Activated T-cell treated with anti-CD3 and anti-CD28 coated beads, Interleukin-2, amount 50 U/mL, for 24 hours (primary cell): ENCODE measurements around the gene PPDPF.
"Not testable (repeated sequence)": the region's sequence is repeated elsewhere in the genome, so short reads cannot be mapped to it uniquely, and the experiment has no call there.

ENCODE experiments used
- DNase-seq: peaks from one replicate; pipeline ENCODE4 v3.0.0-alpha.2; 2020
- H3K27ac Mint-ChIP-seq: 2 replicates; pipeline ENCODE4 v1.8.0; 2020; ENCODE audit warnings: mild to moderate bottlenecking, mixed read lengths
- H3K27me3 Mint-ChIP-seq: 2 replicates; pipeline ENCODE4 v1.8.0; 2020; ENCODE audit warnings: mixed read lengths
- H3K36me3 Mint-ChIP-seq: 2 replicates; pipeline ENCODE4 v1.8.0; 2020; ENCODE audit warnings: low read depth, mixed read lengths
- H3K4me1 Mint-ChIP-seq: 2 replicates; pipeline ENCODE4 v1.8.0; 2020; ENCODE audit warnings: low read depth, mixed read lengths
- H3K4me3 Mint-ChIP-seq: 2 replicates; pipeline ENCODE4 v1.8.0; 2020; ENCODE audit warnings: mild to moderate bottlenecking, moderate library complexity, mixed read lengths
- H3K9me3 Mint-ChIP-seq: 2 replicates; pipeline ENCODE4 v1.8.0; 2020; ENCODE audit warnings: mixed read lengths

PPDPF gene

GRCh38 chr20:63549019-63549418 lies 28.5 kb downstream of the PPDPF start:
- Mint-ChIP-seq H3K4me1 (peaks cover 11% of the 10 kb centered on the region), H3K27ac (no peak overlapping the region)
- DNase-seq = no peak

GRCh38 chr20:63549679-63550282 lies 29.2 kb downstream of the PPDPF start:
- H3K9me3 Mint-ChIP-seq = no peaks in the 10 kb centered on the region
- H3K27ac Mint-ChIP-seq = no peak overlapping the region
- no peaks in the 10 kb centered on the region for H3K36me3 Mint-ChIP-seq
- peaks cover 12% of the 10 kb centered on the region for H3K4me1 Mint-ChIP-seq
- no peak for DNase-seq
- H3K27me3 Mint-ChIP-seq = peaks cover 5% of the 10 kb centered on the region
- H3K4me3 Mint-ChIP-seq = no peak overlapping the region

More at GRCh38 chr20:63549019-63549418, 28.5 kb downstream of the PPDPF start:
- no peak overlapping the region for H3K4me3 Mint-ChIP-seq
- peaks cover 5% of the 10 kb centered on the region for H3K27me3 Mint-ChIP-seq
- H3K9me3 Mint-ChIP-seq = no peaks in the 10 kb centered on the region
- no peaks in the 10 kb centered on the region for H3K36me3 Mint-ChIP-seq

- Mint-ChIP-seq H3K9me3 (no peaks in the 10 kb centered on the region), H3K4me1 (peaks cover 12% of the 10 kb centered on the region), H3K36me3 (no peaks in the 10 kb centered on the region), H3K27me3 (peaks cover 5% of the 10 kb centered on the region), H3K4me3 (no peak overlapping the region), H3K27ac (no peak overlapping the region)
- no peak for DNase-seq
Measured at GRCh38 chr20:63551068-63551467, 30.5 kb downstream of the PPDPF start.

- peaks cover 12% of the 10 kb centered on the region for H3K4me1 Mint-ChIP-seq
Measured at GRCh38 chr20:63552481-63553249, 32.1 kb downstream of the PPDPF start.

GRCh38 chr20:63553251-63553932 lies 32.8 kb downstream of the PPDPF start:
- Mint-ChIP-seq H3K36me3 (no peaks in the 10 kb centered on the region), H3K9me3 (no peaks in the 10 kb centered on the region), H3K4me3 (peak overlapping the region; percentile 49), H3K27me3 (peaks cover 5% of the 10 kb centered on the region), H3K27ac (peak overlapping the region; percentile 19), H3K4me1 (peaks cover 12% of the 10 kb centered on the region)
- peak; percentile 93 for DNase-seq

More at GRCh38 chr20:63552481-63553249, 32.1 kb downstream of the PPDPF start:
- Mint-ChIP-seq H3K4me3 (peak overlapping the region; percentile 49), H3K27ac (peak overlapping the region; percentile 19), H3K27me3 (peaks cover 5% of the 10 kb centered on the region), H3K36me3 (no peaks in the 10 kb centered on the region), H3K9me3 (no peaks in the 10 kb centered on the region)
- DNase-seq = no peak

GRCh38 chr20:63553933-63554290 lies 33.3 kb downstream of the PPDPF start, which contains the start of gene FNDC11:
Gene FNDC11, plus strand, starts transcription at chr20:63554159. Its CDS starts 1,505 bp downstream, at chr20:63555664.
- DNase-seq = no peak
- no peaks in the 10 kb centered on the region for H3K9me3 Mint-ChIP-seq

GRCh38 chr20:63554361-63555278 lies 34.1 kb downstream of the PPDPF start:
- H3K36me3 Mint-ChIP-seq = peaks cover 5% of the 10 kb centered on the region
- DNase-seq = peak; percentile 44
- peak overlapping the region; percentile 49 for H3K4me3 Mint-ChIP-seq
- H3K27ac Mint-ChIP-seq = no peak overlapping the region
- H3K4me1 Mint-ChIP-seq = peaks cover 12% of the 10 kb centered on the region
- H3K9me3 Mint-ChIP-seq = no peaks in the 10 kb centered on the region
- H3K27me3 Mint-ChIP-seq = peaks cover under 1% of the 10 kb centered on the region

More at GRCh38 chr20:63553933-63554290, 33.3 kb downstream of the PPDPF start, which contains the start of gene FNDC11:
- H3K4me3 Mint-ChIP-seq = peak within 1 kb of the TSS; percentile 49
- H3K4me1 Mint-ChIP-seq = peaks cover 12% of the 10 kb centered on the region
- peaks cover 5% of the 10 kb centered on the region for H3K27me3 Mint-ChIP-seq
- H3K36me3 Mint-ChIP-seq = peaks cover 3% of the 10 kb centered on the region
- peak within 1 kb of the TSS; percentile 19 for H3K27ac Mint-ChIP-seq

GRCh38 chr20:63555661-63556381 lies 35.3 kb downstream of the PPDPF start:
- Mint-ChIP-seq H3K4me1 (peaks cover 15% of the 10 kb centered on the region), H3K9me3 (no peaks in the 10 kb centered on the region), H3K27ac (no peak overlapping the region), H3K27me3 (no peaks in the 10 kb centered on the region), H3K36me3 (peaks cover 11% of the 10 kb centered on the region), H3K4me3 (no peak overlapping the region)
- DNase-seq = no peak

- no peaks in the 10 kb centered on the region for H3K27me3 Mint-ChIP-seq
- H3K9me3 Mint-ChIP-seq = no peaks in the 10 kb centered on the region
- H3K4me1 Mint-ChIP-seq = peaks cover 15% of the 10 kb centered on the region
- no peak for DNase-seq
- peaks cover 14% of the 10 kb centered on the region for H3K36me3 Mint-ChIP-seq
- H3K4me3 Mint-ChIP-seq = no peak overlapping the region
- no peak overlapping the region for H3K27ac Mint-ChIP-seq
Measured at GRCh38 chr20:63556873-63557478, 36.4 kb downstream of the PPDPF start.

GRCh38 chr20:63557481-63557891 lies 36.9 kb downstream of the PPDPF start:
- Mint-ChIP-seq H3K4me1 (peaks cover 12% of the 10 kb centered on the region), H3K9me3 (no peaks in the 10 kb centered on the region), H3K27me3 (no peaks in the 10 kb centered on the region), H3K36me3 (peaks cover 14% of the 10 kb centered on the region), H3K27ac (no peak overlapping the region), H3K4me3 (no peak overlapping the region)
- DNase-seq = no peak

- H3K36me3 Mint-ChIP-seq = peaks cover 14% of the 10 kb centered on the region
- H3K4me1 Mint-ChIP-seq = peaks cover 4% of the 10 kb centered on the region
- no peaks in the 10 kb centered on the region for H3K27me3 Mint-ChIP-seq
- H3K27ac Mint-ChIP-seq = no peak overlapping the region
- H3K9me3 Mint-ChIP-seq = no peaks in the 10 kb centered on the region
- no peak for DNase-seq
- no peak overlapping the region for H3K4me3 Mint-ChIP-seq
Measured at GRCh38 chr20:63558804-63559484, 38.4 kb downstream of the PPDPF start.

GRCh38 chr20:63559485-63560332 lies 39.1 kb downstream of the PPDPF start:
- H3K9me3 Mint-ChIP-seq, H3K4me1 Mint-ChIP-seq, H3K27ac Mint-ChIP-seq, DNase-seq, H3K27me3 Mint-ChIP-seq, H3K4me3 Mint-ChIP-seq: not testable (repeated sequence)
- peaks cover 16% of the 10 kb centered on the region for H3K36me3 Mint-ChIP-seq
